Anterior cingulate cortex (tissue), 58 donors: ENCODE data around the gene ACAP3.
"Not testable (repeated sequence)": the region's sequence is repeated elsewhere in the genome, so short reads cannot be mapped to it uniquely, and the experiment has no call there.

Experiments
- DNase-seq, 58 donors: peaks; one replicate each; lab custom pipeline; 2025; lab: John Stamatoyannopoulos, UW

ACAP3 gene

DNA sequence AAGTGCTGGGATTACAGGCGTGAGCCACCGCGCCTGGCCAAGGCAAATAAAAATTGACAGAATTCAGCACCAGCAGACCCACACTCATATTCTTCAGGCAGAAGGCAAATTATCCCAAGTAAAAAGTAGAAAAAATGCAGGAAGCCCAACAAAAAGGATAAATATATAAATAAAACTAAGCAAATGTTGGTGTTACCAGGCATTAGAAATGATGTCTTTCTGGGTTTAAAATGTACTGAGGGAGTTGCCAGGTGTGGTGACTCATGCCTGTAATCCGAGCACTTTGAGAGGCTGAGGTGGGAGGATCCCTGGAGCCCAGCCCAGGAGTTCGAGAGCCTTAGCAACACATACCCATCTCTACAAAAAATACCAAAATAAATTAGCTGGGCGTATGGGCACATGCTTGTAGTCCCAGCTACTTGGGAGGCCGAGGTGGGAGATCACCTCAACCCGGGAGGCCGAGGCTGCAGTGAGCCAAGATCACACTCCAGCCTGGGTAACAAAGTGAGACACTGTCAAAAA, 10.5 kb upstream of the ACAP3 start:
- DNase-seq = peak in 33 of 58 donors; percentile 7 to 73 (median 37)

DNA sequence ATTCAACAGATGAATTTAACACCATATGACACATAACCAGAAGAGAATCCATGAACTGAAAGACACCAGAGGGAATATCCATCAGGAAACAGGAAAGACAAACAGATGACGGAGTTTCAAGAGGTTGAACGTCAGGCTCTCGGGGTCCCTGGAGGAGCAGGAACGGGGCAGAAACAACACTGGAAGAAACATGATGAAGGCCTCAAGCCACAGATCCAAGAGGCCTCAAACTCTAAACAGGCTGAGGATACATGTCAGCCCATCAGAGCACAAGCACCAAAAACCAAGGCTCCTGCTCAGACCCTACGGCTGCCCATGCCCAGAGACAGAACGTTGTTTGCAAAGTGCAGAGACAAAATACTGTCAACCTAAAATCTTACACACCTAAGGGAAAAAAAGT, 9.7 kb upstream of the ACAP3 start:
- DNase-seq = no peak

DNA sequence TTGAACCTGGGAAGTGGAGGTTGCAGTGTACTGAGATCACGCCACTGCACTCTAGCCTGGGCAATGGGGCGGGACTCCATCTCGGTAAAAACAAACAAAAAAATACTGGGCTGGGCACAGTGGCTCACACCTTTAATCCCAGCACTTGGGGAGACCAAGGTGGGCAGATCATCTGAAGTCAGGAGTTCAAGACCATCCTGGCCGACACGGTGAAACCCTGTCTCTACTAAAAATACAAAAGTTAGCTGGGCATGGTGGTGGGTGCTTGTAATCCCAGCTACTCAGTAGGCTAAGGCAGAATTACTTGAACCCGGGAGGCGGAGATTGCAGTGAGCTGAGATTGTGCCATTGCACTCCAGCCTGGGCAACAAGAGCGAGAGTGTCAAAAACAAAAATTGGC, 8.5 kb upstream of the ACAP3 start:
- DNase-seq = not testable (repeated sequence)

DNA sequence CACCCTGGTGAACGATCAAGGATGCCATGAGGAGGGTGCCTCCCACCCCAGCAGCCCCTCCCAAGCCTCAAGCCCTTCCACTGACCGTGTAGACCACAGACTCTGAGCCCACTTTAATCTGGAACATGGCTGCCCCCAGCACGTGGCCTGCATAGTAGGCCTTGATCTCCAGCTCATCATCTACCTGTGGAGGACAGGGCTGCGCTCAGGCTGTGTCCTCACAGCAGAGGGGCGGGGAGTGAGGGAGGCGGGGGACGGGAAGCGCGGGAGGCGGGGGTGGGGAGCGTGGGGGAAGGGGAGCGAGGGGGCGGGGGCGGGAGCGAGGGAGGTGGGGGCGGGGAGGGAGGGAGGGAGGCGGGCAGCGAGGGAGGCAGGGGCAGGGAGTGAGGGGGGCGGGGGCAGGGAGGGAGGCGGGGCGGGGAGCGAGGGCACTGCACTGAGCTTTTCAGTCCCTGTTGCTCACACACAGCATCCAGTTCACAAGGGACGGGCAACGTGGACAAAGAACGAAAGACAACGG, 7.8 kb upstream of the ACAP3 start:
- no peak for DNase-seq

DNA sequence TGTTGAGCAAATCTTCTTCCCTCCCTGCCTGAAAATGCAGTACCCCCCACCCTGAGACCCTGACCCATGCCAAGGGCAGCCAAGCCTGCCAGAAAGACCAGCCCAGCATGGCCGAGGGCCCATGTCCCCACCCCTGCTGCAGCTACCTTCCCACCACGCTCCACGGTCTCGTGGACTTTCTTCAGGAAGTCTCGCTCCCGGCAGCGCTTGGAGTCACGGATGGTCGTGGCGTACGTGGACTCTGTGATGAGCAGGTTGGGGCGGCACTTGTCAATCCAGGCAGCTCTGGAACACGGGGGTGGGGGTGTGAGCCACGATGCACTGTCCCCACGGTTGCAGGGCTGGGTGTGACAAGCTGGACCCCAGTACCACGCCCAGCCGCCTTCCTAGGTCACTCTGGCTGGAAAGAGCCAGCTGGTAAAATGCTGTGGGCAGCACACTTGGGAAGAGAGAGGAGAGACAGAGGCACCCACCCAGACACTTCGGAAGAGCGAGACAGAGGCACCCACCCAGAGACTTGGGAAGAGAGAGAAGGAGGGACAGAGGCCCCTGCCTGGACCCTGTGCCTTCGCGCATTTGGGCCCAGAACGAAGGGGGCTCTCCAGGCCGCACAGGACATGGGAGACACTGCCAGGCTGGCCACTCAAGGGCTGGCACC, 7.1 kb upstream of the ACAP3 start:
- DNase-seq = no peak

DNA sequence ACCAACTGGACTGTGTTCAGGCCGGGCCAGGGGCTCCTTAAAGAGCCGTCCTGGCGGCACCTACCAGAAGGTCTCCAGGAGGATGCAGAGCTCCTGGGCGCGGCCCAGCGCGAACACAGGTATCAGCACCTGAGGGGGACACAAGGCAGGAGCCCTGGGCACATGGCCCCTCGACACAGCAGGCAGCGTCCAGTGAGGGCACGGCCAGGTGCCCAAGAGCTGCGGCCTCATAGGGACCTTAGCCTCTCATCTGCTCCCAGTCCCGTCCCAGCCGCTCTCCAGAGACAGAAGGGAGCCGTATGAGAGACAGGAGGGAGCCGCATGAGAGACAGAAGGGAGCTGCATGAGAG, 6.5 kb upstream of the ACAP3 start:
- DNase-seq = no peak

DNA sequence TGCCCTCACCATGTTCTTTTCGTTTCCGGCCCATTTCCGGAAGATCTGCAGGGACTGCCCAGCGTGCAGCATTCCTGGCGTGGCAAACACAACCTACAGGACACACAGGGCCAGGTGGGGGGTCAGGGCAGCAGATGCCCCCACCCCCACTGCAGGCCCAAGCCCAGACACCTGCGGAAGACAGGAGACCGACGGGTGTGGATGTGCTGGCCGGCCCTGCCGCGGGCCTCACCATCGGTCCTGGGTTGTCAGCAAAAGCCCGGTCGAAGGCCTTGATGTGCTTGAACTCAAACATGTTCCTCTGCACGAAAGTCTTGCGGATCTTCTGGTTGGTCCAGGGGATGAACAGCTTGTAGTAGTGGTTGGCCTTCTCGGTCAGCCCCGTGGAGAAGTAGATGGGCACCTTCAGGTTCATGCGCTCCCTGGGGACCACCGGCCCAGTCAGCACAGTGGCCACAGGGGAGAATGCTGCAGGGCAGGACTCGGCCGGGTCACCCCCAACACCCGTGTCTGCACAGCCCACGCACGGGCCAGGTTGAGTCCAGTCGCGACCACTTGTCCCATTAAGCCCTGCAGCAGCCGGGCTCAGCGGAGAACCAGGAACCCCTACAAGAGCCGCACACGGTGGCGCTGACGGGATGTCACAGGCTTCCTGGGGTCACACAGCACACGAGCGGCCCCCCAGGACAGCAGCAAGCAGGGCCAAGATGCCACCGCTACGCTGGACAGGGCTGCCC, 5.9 kb upstream of the ACAP3 start:
- DNase-seq = no peak

DNA sequence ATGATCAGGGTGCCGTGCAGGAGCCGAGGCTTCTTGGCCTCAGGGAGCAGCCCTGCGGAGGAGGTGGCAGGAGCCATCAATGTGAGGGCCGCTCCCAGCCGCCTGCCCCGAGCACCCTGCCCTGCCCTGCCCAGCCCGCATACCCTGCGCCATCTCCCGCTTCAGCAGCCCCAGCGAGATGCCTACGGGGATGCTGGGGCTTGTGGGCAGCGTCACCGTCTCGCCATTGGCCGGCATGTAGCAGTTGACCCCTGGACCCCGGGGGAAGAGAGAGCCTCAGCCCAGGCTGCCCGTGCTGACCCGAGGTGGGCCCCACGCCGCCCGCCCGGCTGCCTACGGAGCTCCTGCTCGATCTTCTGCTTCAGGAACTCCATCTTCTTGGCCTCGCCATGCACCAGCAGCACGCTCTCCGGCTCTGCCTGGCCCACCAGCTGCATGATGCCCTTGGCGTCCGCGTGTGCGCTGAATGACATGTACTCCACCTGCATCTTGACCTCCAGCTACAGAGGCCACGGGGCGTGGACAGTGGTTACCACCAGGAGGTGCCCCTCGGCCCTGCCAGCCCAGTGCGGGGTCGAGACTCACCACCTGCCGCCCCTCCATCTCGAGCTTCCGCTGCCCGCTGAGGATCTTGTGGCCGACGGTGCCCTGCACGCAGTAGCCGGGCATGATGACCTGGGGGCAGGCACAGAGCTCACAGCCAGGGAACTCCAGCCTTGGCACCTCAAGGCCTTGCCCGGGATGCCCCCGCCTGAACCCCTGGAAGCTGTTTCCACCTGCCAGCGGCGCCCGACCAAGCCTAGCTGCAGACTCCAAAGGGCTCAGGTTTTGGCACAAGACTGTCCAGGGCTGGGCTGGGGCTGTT, 5.0 kb upstream of the ACAP3 start:
- no peak for DNase-seq

DNA sequence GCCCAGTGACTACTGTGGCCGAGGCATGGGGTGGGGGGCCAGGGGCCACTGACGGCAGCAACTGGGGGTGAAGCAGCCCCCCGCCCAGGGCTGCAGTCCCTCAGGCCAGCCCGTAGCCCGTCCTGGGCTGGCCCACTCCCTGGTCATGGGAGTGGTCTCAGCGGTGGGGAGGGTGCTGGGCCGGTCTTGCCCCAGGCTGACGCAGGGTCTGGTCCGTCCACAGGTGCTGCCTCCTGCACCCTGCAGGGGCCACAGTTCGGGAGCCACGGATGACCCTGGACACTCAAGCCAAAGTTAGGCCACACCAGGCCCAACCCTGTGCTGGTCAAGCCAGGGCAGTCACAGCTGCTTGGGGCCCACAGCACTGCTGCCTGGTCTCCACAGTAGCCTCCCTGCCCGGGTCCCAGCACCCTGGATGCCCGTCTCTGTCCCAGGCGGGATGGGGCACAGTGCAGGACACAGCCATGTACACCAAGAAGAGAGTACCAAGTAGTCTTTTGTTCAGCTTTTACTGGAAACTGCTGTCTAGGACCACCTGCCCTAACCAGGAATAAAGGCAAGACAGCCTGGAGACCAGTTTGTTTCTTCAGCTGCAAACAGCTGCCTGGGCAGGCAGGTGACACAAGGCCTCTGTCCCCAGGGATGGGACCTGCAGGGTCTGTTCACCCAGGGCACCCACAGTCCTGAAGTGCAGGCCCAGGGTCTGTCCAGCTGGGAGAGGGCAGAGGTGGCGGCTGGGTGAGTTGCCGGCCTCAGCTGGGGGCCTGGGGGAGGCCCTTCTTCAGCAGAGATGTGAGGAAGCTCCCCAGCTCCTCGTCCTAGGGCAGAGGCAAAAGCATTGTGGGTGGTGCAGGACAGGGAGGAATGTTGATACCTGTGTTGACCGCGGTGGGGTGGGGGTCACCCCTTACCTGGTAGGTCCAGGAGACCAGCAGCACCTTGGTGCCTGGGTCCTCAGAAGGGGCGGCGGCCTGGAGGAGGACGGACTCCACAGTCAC, 3.7 kb upstream of the ACAP3 start:
- no peak for DNase-seq

DNA sequence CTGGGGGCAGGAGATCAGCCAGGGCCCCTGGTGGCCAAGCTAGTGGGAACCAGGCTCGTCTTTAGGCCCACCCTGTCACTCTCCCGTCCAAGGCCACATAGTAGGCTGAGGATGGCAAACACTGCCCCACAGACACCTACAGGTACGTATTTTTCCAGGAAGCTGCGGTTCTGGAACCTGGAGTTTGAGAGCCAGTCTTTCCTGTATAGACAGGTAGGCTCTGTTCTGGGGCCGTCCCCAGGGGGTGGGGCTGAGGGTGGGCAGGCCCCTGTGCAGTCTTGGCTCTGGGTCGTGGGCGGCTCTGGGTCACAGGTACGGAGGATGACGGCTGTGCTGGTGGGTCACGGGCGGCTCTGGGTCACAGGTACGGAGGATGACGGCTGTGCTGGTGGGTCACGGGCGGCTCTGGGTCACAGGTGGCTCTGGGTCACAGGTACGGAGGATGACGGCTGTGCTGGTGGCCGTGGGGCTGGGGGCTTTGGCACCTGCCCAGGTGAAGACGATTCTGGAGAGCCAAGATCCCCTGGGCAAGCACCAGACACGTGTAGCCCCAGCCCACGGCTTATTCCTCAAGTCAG, 2.8 kb upstream of the ACAP3 start:
- no peak for DNase-seq

DNA sequence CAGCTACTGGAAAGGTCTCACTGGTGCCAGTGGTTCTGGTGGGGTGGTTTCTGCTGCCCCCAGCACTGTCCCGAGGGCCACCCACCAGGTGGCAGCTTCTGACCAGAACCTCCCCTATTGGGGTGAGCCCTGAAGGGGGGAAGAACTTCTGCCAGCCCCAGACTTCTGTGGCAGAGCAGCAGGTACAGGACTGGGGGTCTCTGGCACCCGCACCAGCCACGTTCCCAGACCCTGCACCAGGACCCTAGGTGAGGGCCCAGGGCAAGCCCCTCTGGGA, 2.3 kb upstream of the ACAP3 start:
- DNase-seq = no peak

DNA sequence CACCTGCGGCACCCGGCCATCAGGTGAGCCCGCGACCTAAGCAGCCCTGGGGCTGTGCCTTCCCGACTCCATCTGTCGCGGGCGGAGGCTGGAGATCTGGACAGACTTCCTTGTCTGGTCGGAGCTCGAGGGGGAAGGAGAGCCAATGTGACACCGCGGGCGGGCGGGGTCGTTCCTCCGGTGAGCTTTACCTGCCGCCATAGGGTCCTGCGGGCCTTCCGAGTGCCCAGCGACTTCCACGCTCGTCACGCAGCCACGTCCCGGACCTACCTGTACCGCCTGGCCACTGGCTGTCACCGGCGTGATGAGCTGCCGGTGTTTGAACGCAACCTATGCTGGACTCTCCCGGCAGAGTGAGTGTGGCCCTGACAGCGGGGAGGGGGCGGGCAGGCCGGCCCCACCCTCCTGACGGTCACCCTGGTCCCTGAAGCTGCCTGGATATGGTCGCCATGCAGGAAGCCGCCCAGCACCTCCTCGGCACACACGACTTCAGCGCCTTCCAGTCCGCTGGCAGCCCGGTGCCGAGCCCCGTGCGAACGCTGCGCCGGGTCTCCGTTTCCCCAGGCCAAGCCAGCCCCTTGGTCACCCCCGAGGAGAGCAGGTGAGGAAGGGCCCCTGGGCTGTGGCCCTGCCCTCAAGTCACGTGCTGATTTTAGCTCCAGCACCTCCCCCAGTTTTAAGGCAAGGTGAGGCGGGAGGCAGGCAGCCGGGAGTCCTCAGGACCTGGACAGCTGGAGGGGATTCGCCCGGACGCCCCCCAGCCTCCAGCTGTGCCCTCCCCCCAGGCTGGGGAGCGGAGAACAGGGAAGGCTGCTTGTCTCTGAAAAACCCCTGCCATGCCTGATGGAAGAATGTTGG, 1.8 kb upstream of the ACAP3 start:
- no peak for DNase-seq

DNA sequence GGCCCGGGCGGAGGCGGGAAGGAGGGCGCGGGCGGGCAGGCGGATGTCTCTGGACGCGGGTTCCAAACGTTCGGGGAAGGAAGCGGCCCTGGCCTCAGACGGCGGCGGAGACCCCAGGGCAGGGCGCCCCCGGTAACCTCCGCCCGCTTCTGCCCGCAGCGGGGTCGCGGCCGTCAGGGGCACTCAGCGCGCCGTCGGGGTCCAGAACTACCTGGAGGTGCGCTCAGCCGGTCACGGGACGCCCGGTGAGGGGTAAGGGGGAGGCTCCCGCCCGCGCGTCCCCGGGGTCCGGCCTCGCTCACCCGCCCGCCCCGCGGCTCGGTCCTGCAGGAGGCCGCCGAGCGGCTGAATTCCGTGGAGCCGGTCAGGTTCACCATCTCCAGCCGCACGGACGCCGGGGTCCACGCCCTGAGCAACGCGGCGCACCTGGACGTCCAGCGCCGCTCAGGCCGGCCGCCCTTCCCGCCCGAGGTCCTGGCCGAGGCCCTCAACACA, 1.1 kb upstream of the ACAP3 start:
- no peak for DNase-seq

DNA sequence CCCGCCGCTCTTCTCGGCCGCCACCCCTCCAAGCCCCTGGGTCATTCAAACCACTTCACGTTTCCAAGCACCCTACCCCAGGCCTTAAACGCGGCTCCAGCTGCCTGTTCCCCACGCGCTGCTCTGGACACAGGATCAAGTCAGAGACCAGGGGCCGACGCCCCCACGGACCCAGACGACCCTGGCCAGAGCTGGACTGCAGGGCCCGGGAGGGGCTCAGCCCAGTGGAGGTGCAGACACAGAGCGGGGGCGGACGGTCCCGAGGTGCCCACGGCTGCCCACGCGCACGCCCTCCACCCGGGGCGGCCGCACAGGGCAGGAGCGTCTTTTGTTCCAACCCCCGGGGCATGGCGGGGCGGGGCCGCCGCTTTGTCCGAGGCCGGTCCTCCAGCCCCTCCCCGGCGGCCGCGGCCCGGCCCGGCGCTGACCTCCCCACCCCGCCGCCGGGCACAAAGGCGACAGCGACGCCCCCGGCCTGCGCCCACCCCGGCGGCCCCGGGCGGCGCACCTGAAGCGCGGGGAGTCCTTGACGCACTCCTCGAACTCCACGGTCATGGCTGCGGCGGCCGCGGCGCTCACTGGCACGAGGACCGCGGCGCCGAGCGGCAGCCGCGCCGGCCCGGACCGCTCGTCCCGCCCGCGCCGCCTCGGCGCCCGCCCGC, 338 bp downstream of the ACAP3 start:
- peak in 5 of 58 donors; percentile 24 to 63 (median 48) for DNase-seq

DNA sequence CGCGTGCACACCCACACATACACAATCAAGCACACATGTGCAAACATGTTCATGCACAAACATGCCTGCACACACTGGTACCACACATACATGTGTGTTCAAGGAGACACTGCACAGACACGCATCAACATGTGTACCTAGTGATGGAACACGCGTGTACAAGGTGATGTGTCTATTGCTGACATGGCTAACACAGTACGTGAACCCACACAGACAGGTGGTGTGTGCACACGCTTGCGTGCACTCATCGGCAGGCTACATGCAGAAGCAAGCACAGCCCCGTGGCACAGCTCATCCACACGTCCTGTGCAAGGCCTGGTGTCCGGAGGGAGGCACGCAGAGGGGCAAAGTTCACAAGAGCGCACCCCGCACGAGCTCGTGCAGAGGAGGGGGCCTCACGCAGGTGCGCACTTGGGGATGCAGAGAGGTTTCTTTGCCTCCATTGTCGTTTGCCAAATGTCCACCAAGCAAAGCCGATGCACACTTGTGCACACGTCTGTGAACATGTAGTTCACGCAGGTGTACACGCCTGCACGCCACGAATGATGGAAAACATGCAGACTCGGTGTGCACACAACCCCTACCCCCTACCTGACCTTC, 969 bp downstream of the ACAP3 start:
- DNase-seq = peak in 7 of 58 donors; percentile 10 to 34 (median 14)

DNA sequence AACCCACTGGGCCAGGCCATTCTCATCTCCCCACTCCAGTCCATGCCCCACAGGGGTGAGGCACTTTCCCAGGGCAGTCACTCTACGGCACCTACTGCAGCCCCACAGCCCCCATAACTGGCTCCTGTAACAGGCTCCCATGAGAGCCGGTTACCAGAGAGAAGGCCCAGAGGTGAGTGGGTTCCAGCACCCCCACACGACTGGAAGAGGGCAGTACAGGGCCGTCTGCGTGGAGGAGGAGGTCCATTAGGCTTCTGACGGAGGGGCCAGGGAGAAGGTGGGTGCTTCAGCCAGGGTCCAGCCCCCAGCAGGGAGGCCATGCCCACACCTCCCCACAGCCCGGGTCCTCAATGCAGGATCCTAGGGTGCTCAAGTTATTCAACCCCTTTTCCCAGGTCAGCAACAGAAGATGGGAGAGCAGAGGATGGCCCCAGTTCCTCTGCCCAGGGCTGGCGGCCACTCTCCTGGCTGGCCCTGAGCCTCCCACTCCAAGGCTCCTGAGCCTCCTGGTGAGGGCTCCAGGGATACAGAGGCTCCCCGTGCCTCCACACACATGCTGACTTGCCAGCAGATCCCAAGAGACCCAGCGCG, 1.6 kb downstream of the ACAP3 start:
- peak in 2 of 58 donors; percentile 9 to 20 for DNase-seq
